ENCODE data around the gene CABLES1. TPM values are rescaled to one million over a fixed set of nuclear protein-coding genes. Genes with fewer than 3 reads are reported as not detected.

CABLES1 gene
- polyA plus RNA-seq, 3 donors, result 0.09 to 0.15 TPM; not detected in 1

DNA sequence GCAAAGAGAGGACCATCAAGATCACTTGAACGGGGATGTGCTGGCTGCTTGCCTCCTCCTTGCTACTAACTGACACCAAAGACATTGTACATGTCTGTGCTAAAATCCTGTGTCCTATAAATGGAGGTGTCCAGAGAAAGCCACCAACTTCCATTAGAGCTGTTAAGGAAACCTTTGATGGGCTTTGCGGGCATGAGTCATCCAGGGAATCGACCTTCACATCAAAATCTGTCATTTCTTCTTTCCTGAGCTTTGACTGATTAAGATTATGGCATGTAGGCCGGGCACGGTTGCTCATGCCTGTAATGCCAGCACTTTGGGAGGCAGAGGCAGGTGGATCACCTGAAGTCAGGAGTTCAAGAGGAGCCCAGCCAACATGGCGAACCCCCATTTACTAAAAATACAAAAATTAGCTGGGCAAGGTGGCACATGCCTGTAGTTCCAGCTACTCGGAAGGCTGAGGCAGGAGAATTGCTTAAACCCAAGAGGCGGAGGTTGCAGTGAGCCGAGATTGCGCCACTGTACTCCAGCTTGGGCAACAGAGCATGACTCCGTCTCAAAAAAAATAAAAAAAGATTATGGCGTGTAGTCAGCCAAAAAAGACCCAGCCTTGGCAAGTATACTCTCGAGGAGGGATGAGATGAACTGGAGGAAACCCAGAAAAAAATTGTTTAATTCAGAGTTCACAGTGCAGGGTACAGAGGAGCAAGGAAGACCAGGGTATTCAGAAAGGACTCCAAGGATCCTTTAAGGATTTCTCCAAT, 115.8 kb downstream of the CABLES1 start:
- H3K4me3 Mint-ChIP-seq, result peak overlapping the region in 1 of 2 donors; percentile 55
- TF ChIP-seq, protein P1, sequence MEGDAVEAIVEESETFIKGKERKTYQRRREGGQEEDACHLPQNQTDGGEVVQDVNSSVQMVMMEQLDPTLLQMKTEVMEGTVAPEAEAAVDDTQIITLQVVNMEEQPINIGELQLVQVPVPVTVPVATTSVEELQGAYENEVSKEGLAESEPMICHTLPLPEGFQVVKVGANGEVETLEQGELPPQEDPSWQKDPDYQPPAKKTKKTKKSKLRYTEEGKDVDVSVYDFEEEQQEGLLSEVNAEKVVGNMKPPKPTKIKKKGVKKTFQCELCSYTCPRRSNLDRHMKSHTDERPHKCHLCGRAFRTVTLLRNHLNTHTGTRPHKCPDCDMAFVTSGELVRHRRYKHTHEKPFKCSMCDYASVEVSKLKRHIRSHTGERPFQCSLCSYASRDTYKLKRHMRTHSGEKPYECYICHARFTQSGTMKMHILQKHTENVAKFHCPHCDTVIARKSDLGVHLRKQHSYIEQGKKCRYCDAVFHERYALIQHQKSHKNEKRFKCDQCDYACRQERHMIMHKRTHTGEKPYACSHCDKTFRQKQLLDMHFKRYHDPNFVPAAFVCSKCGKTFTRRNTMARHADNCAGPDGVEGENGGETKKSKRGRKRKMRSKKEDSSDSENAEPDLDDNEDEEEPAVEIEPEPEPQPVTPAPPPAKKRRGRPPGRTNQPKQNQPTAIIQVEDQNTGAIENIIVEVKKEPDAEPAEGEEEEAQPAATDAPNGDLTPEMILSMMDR (IDR thresholded peaks at IDR 0.05), result no peak
- intact Hi-C loops (cut with micrococcal nuclease), result loop anchor here in 1 of 2 donors (10.0 kb wide), 2 partner anchors 116 to 174 kb away; partner anchors contain the start of gene CABLES1
- peak overlapping the region; percentile 52 for H2AFZ ChIP-seq (ENCODE audit: insufficient read depth, low read depth, low read length, poor library complexity, severe bottlenecking)
- 6% methylated on average over 8 of the region's 13 CpGs for WGBS (ENCODE audit: insufficient coverage)
- H3K36me3 ChIP-seq (replicated peaks in 1 of 2; ENCODE audit: control insufficient read depth in 1 of 2, insufficient read depth in 2 of 2, low read length in 2 of 2), result no peaks in the 10 kb centered on the region
- H3K27ac Mint-ChIP-seq, result peak overlapping the region; percentile 91 to 99 (median 97)
- no peaks in the 10 kb centered on the region for H3K36me3 Mint-ChIP-seq
- H3K27ac ChIP-seq (ENCODE audit: low read depth in 1 of 2, low read length in 2 of 2), result peak overlapping the region; percentile 75 to 78
- H3K4me1 ChIP-seq (ENCODE audit: control insufficient read depth in 1 of 2, insufficient read depth in 2 of 2, low read length in 2 of 2), result peaks cover 24 to 26% of the 10 kb centered on the region in 2 donors
- H4K20me1 ChIP-seq (ENCODE audit: insufficient read depth, low read length), result no peaks in the 10 kb centered on the region
- no peaks in the 10 kb centered on the region for H3K27me3 ChIP-seq (ENCODE audit: control insufficient read depth in 2 of 2, insufficient read depth in 2 of 2, low read length in 2 of 2)
- H3K4me2 ChIP-seq (replicated peaks; ENCODE audit: extremely low read depth, low read length, poor library complexity, severe bottlenecking), result peak overlapping the region; percentile 20
- H3K9ac ChIP-seq (ENCODE audit: insufficient read depth, low read length, poor library complexity, severe bottlenecking), result no peak overlapping the region
- no peaks in the 10 kb centered on the region for H3K9me3 ChIP-seq (replicated peaks in 1 of 2; ENCODE audit: control insufficient read depth in 1 of 2, insufficient read depth in 1 of 2, low read length in 2 of 2)
- H3K4me3 ChIP-seq (replicated peaks in 1 of 3; ENCODE audit: low read depth in 2 of 3, low read length in 3 of 3), result no peak overlapping the region
- DNase-seq, result peak; percentile 67 to 84 (median 82)
- no peaks in the 10 kb centered on the region for H3K79me2 ChIP-seq (ENCODE audit: insufficient read depth, low read length)
- H3K27me3 Mint-ChIP-seq (ENCODE audit: low read depth in 3 of 3), result peaks cover 0 to 3% (median 3%) of the 10 kb centered on the region in 3 donors
- peaks cover 0 to 5% (median 0%) of the 10 kb centered on the region in 7 donors for H3K9me3 Mint-ChIP-seq
- peaks cover 25% of the 10 kb centered on the region for H3K4me1 Mint-ChIP-seq

GRCh38 chr18:23253630-23254029, 118.3 kb downstream of the CABLES1 start:
- DNase-seq, result no peak
- no peak overlapping the region for H3K27ac ChIP-seq (ENCODE audit: low read depth in 1 of 2, low read length in 2 of 2)
- H3K27me3 Mint-ChIP-seq (ENCODE audit: low read depth in 3 of 3), result peaks cover 3% of the 10 kb centered on the region in 3 donors
- peaks cover 0 to 5% (median 0%) of the 10 kb centered on the region in 7 donors for H3K9me3 Mint-ChIP-seq
- no peaks in the 10 kb centered on the region for H3K9me3 ChIP-seq (replicated peaks in 1 of 2; ENCODE audit: control insufficient read depth in 1 of 2, insufficient read depth in 1 of 2, low read length in 2 of 2)
- H3K4me1 Mint-ChIP-seq, result peaks cover 41% of the 10 kb centered on the region
- peaks cover 0 to 9% of the 10 kb centered on the region in 2 donors for H3K36me3 Mint-ChIP-seq
- H3K79me2 ChIP-seq (ENCODE audit: insufficient read depth, low read length), result no peaks in the 10 kb centered on the region
- intact Hi-C loops (cut with micrococcal nuclease), result loop anchor here in 1 of 2 donors (10.0 kb wide), 2 partner anchors 119 to 171 kb away; partner anchors contain the start of gene CABLES1
- H3K4me3 Mint-ChIP-seq, result no peak overlapping the region
- no peak overlapping the region for H3K4me3 ChIP-seq (replicated peaks in 1 of 3; ENCODE audit: low read depth in 2 of 3, low read length in 3 of 3)
- no peak overlapping the region for H3K9ac ChIP-seq (ENCODE audit: insufficient read depth, low read length, poor library complexity, severe bottlenecking)
- no peaks in the 10 kb centered on the region for H3K36me3 ChIP-seq (replicated peaks in 1 of 2; ENCODE audit: control insufficient read depth in 1 of 2, insufficient read depth in 2 of 2, low read length in 2 of 2)
- no peak overlapping the region for H2AFZ ChIP-seq (ENCODE audit: insufficient read depth, low read depth, low read length, poor library complexity, severe bottlenecking)
- peaks cover 35 to 38% of the 10 kb centered on the region in 2 donors for H3K4me1 ChIP-seq (ENCODE audit: control insufficient read depth in 1 of 2, insufficient read depth in 2 of 2, low read length in 2 of 2)
- H3K4me2 ChIP-seq (replicated peaks; ENCODE audit: extremely low read depth, low read length, poor library complexity, severe bottlenecking), result no peak overlapping the region
- no peaks in the 10 kb centered on the region for H4K20me1 ChIP-seq (ENCODE audit: insufficient read depth, low read length)
- no peaks in the 10 kb centered on the region for H3K27me3 ChIP-seq (ENCODE audit: control insufficient read depth in 2 of 2, insufficient read depth in 2 of 2, low read length in 2 of 2)
- TF ChIP-seq, protein P1 (IDR thresholded peaks at IDR 0.05), result no peak
- peak overlapping the region in 2 of 7 donors; percentile 55 to 67 for H3K27ac Mint-ChIP-seq
- WGBS (ENCODE audit: insufficient coverage), result 93% methylated on average over 12 of the region's 12 CpGs
